HEK293 (cell line): Measurements from ENCODE around the gene BST1.

Experiments used
- CTCF ChIA-PET: fragments of 350-600 bp; formaldehyde crosslinking; extraction: SDS; loops from one replicate; lab custom pipeline; 2021; ENCODE audit warnings: antibody characterized with exemption; lab: Yijun Ruan, JAX
- POLR2A ChIA-PET: fragments of 300-600 bp; formaldehyde crosslinking; extraction: SDS; loops from one replicate; lab custom pipeline; 2020; ENCODE audit warnings: antibody characterized with exemption, inconsistent platforms; lab: Yijun Ruan, JAX
- H3K27ac ChIP-seq: fragments of 200-500 bp; sonication (Bioruptor generic); 2 replicates; pipeline ENCODE4 v1.5.1; 2014; ENCODE audit warnings: low read depth, low read length, control low read depth, inconsistent platforms; ENCODE audit errors: extremely low read depth
- H3K36me3 ChIP-seq, 2 experiments: fragments of 200-500 bp in 1 of 2; sonication (Bioruptor generic) in 1 of 2; 1 replicate in 1 of 2; 2 replicates in 1 of 2; pipeline ENCODE4 v1.5.1; 2014 to 2017; ENCODE audit warnings: inconsistent platforms in 2 of 2, low read length in 2 of 2; ENCODE audit not compliant: control insufficient read depth in 2 of 2, insufficient read depth in 1 of 2
- H3K4me1 ChIP-seq: fragments of 200-500 bp; sonication (Bioruptor generic); 2 replicates; pipeline ENCODE4 v1.5.1; 2014; ENCODE audit warnings: mild to moderate bottlenecking, low read length, inconsistent platforms; ENCODE audit not compliant: control insufficient read depth, insufficient read depth
- H3K4me3 ChIP-seq: 2 replicates; pipeline ENCODE4 v1.5.1; 2011; ENCODE audit warnings: low read depth, mild to moderate bottlenecking, control low read depth, low read length, moderate library complexity
- H3K9me3 ChIP-seq: fragments of 200-500 bp; sonication (Bioruptor generic); 2 replicates; pipeline ENCODE4 v1.5.1; 2014; ENCODE audit warnings: low read depth, low read length, inconsistent platforms; ENCODE audit not compliant: control insufficient read depth, insufficient read depth
- ATF2 ChIP-seq: fragments of 450-650 bp; formaldehyde crosslinking; IDR thresholded peaks from 2 replicates; pipeline ENCODE4 v1.5.1; 2016; ENCODE audit warnings: missing biosample characterization, missing genetic modification characterization, low read depth
- HIC1 ChIP-seq: fragments of 450-650 bp; formaldehyde crosslinking; IDR thresholded peaks from 2 replicates; pipeline ENCODE4 v1.5.1; 2016; ENCODE audit warnings: missing biosample characterization, missing genetic modification characterization
- MZF1 ChIP-seq: fragments of 450-650 bp; formaldehyde crosslinking; IDR thresholded peaks from 2 replicates; pipeline ENCODE4 v1.5.1; 2017; ENCODE audit warnings: missing biosample characterization, missing genetic modification characterization, borderline replicate concordance
- TRIM28 ChIP-seq: IDR thresholded peaks from 2 replicates; pipeline ENCODE4 v1.6.1; 2011; ENCODE audit warnings: low read length, control low read depth, borderline replicate concordance
- TSHZ1 ChIP-seq: fragments of 450-650 bp; formaldehyde crosslinking; IDR thresholded peaks from 2 replicates; pipeline ENCODE4 v1.5.1; 2016; ENCODE audit warnings: missing biosample characterization, missing genetic modification characterization, borderline replicate concordance
- ZNF169 ChIP-seq: fragments of 450-650 bp; formaldehyde crosslinking; IDR thresholded peaks from 2 replicates; pipeline ENCODE4 v1.5.1; 2016; ENCODE audit warnings: missing biosample characterization, missing genetic modification characterization
- ZNF266 ChIP-seq: fragments of 450-650 bp; formaldehyde crosslinking; IDR thresholded peaks from 2 replicates; pipeline ENCODE4 v1.5.1; 2016; ENCODE audit warnings: missing biosample characterization, missing genetic modification characterization, low read depth
- ZNF292 ChIP-seq: fragments of 450-650 bp; formaldehyde crosslinking; IDR thresholded peaks from 2 replicates; pipeline ENCODE4 v1.5.1; 2016; ENCODE audit warnings: low read depth, missing biosample characterization, missing genetic modification characterization, borderline replicate concordance
- ZNF37A ChIP-seq: fragments of 450-650 bp; IDR thresholded peaks from 2 replicates; pipeline ENCODE4 v1.5.1; 2018; ENCODE audit warnings: missing biosample characterization, missing genetic modification characterization
- ZNF558 ChIP-seq: fragments of 450-650 bp; formaldehyde crosslinking; IDR thresholded peaks from 2 replicates; pipeline ENCODE4 v1.5.1; 2016; ENCODE audit warnings: missing biosample characterization, missing genetic modification characterization
- ZNF600 ChIP-seq: fragments of 450-650 bp; formaldehyde crosslinking; IDR thresholded peaks from 2 replicates; pipeline ENCODE4 v1.5.1; 2016; ENCODE audit warnings: missing biosample characterization, missing genetic modification characterization
- ZNF777 ChIP-seq: fragments of 450-650 bp; formaldehyde crosslinking; IDR thresholded peaks from 2 replicates; pipeline ENCODE4 v1.5.1; 2017; ENCODE audit warnings: missing biosample characterization, missing genetic modification characterization, borderline replicate concordance

Gene BST1

GRCh38 chr4:15655223-15656037 is 47.4 kb upstream of the BST1 start, which contains the start of gene FBXL5 (continued):
- TF ChIP-seq HIC1 (peak; percentile 18; the same call in 1 of the 2 replicates), ATF2 (tag by site-specific recombination) (no peak), ZNF292 (tag by site-specific recombination) (no peak), ZNF600 (no peak)

GRCh38 chr4:15656038-15656470 is 46.8 kb upstream of the BST1 start:
- TF ChIP-seq ZNF266 (tag by site-specific recombination) (no peak), ZNF169 (tag by site-specific recombination) (no peak), ZNF37A (no peak), TRIM28 (no peak), ZNF558 (tag by site-specific recombination) (no peak)
- TF ChIP-seq, all 188 proteins: peak for 0
- ChIA-PET POLR2A (interaction anchor here (2.8 kb wide), 1 partner anchor 26 kb away, joined by 18 read pairs; the partner anchor contains the start of gene FAM200B), CTCF (interaction anchor here (0.6 to 1.5 kb wide), 2 partner anchors 64 to 149 kb away, joined by 3 to 6 read pairs; no protein-coding TSS in a partner anchor)
- 0 out of 2 replicates have a peak, but pooled peaks cover 4% of the 10 kb centered on the region for H3K4me1 ChIP-seq
- H3K4me3 ChIP-seq = no peak overlapping the region
- peak overlapping the region; percentile 91; the same call in 1 of the 2 replicates for H3K27ac ChIP-seq
- peaks cover 0 to 7% of the 10 kb centered on the region in 2 experiments; a peak in 1 of 3 replicates for H3K36me3 ChIP-seq
- H3K9me3 ChIP-seq = no peaks in the 10 kb centered on the region

- Histone ChIP-seq H3K27ac (no peak overlapping the region), H3K9me3 (no peaks in the 10 kb centered on the region), H3K4me3 (no peak overlapping the region), H3K4me1 (0 out of 2 replicates have a peak, but pooled peaks cover 4% of the 10 kb centered on the region), H3K36me3 (peaks cover 0 to 9% of the 10 kb centered on the region in 2 experiments; a peak in 1 of 3 replicates)
- TF ChIP-seq TSHZ1 (tag by site-specific recombination) = no peak
- TF ChIP-seq ZNF777 = no peak
- TF ChIP-seq MZF1 (tag by site-specific recombination) = no peak
- POLR2A ChIA-PET = no interaction called here
- CTCF ChIA-PET = interaction anchor here (0.6 kb wide), 1 partner anchor 115 kb away, joined by 3 read pairs; no protein-coding TSS in a partner anchor
Measured at GRCh38 chr4:15657366-15657765, 45.5 kb upstream of the BST1 start.
